A549 (cell line): ENCODE measurements around the gene CRYBA4. TPM values are rescaled to one million over a fixed set of nuclear protein-coding genes. Genes with fewer than 3 reads are reported as not detected.

Source experiments
- ATAC-seq, 2 experiments: fragments of 200-7000 bp in 1 of 2; fragments of >200 bp in 1 of 2; cut with Nextera tagmentation in 1 of 2; cut with Tn5 transposase in 1 of 2; 3 replicates each; pipeline versions ENCODE4 v1.8.0 to v1.9.1; 2018 to 2020; ENCODE audit warnings: mild to moderate bottlenecking in 1 of 2, moderate library complexity in 1 of 2
- CTCF ChIA-PET: fragments of 300-600 bp; sonication (Branson Sonifier 250); formaldehyde crosslinking; extraction: SDS; loops from one replicate; lab custom pipeline; 2021; ENCODE audit warnings: antibody characterized with exemption, inconsistent platforms; lab: Yijun Ruan, JAX
- POLR2A ChIA-PET: fragments of 350-600 bp; formaldehyde crosslinking; extraction: SDS; loops from one replicate; lab custom pipeline; 2021; ENCODE audit warnings: antibody characterized with exemption, inconsistent platforms; lab: Yijun Ruan, JAX
- DNase-seq, 2 experiments: peaks; one replicate each; pipeline versions ENCODE4 v3.0.0 to v3.0.0-alpha.2; 2011 to 2016; ENCODE audit warnings: low read depth in 1 of 2, low spot score in 1 of 2
- FAIRE-seq: peaks from 2 replicates; lab custom pipeline; 2011; peaks lifted over from hg19 to GRCh38; lab: Jason Lieb, UNC
- H3K27ac ChIP-seq, 2 experiments: fragments of >200 bp; sonication (Bioruptor Twin); formaldehyde crosslinking; 3 replicates each; pipeline ENCODE4 v1.5.1; 2016 to 2017
- H3K4me1 ChIP-seq: fragments of >200 bp; sonication (Bioruptor Twin); formaldehyde crosslinking; 3 replicates; pipeline ENCODE4 v1.6.1; 2016
- H3K4me2 ChIP-seq: fragments of >200 bp; sonication (Bioruptor Twin); formaldehyde crosslinking; 3 replicates; pipeline ENCODE4 v1.6.1; 2016
- H3K4me3 ChIP-seq: fragments of >200 bp; sonication (Bioruptor Twin); formaldehyde crosslinking; 3 replicates; pipeline ENCODE4 v1.5.1; 2016
- H3K9me3 ChIP-seq: fragments of >200 bp; sonication (Bioruptor Twin); formaldehyde crosslinking; 3 replicates; pipeline ENCODE4 v1.6.1; 2016
- BHLHE40 ChIP-seq: IDR thresholded peaks from 2 replicates; pipeline ENCODE4 v1.6.1; 2012; ENCODE audit warnings: low read depth, low read length, inconsistent platforms
- CEBPB ChIP-seq, 2 experiments: fragments of >200 bp in 1 of 2; sonication (Bioruptor Twin) in 1 of 2; formaldehyde crosslinking in 1 of 2; IDR thresholded peaks; 2 replicates each; pipeline ENCODE4 v1.6.1; 2012 to 2016
- CTCF ChIP-seq: fragments of >200 bp; sonication (Bioruptor Twin); formaldehyde crosslinking; IDR thresholded peaks from 3 replicates; pipeline ENCODE4 v1.5.1; 2016
- EHMT2 ChIP-seq: fragments of 200-600 bp; sonication (generic); IDR thresholded peaks from 2 replicates; pipeline ENCODE4 v1.6.1; 2016; ENCODE audit warnings: antibody characterized with exemption, low read depth, mild to moderate bottlenecking, moderate library complexity
- EP300 ChIP-seq, 2 experiments: fragments of >200 bp; sonication (Bioruptor Twin); formaldehyde crosslinking; IDR thresholded peaks; 2 replicates in 1 of 2; 3 replicates in 1 of 2; pipeline ENCODE4 v1.6.1; 2016 to 2017
- ESRRA ChIP-seq: fragments of 150-350 bp; IDR thresholded peaks from 2 replicates; pipeline ENCODE4 v1.6.1; 2014; ENCODE audit warnings: mild to moderate bottlenecking, low read length, borderline replicate concordance
- FOSB ChIP-seq: fragments of 250-450 bp; sonication (Bioruptor Pico); IDR thresholded peaks from 2 replicates; pipeline ENCODE4 v1.5.0; 2020; ENCODE audit warnings: mild to moderate bottlenecking, moderate library complexity
- GATA3 ChIP-seq: IDR thresholded peaks from 2 replicates; pipeline ENCODE4 v1.6.1; 2012; ENCODE audit warnings: borderline replicate concordance
- HEYL ChIP-seq: fragments of 250-450 bp; sonication (Bioruptor Pico); IDR thresholded peaks from 2 replicates; pipeline ENCODE4 v1.8.0; 2021; ENCODE audit warnings: mild to moderate bottlenecking, moderate library complexity
- HOXB13 ChIP-seq: fragments of 250-450 bp; sonication (Bioruptor Pico); IDR thresholded peaks from 2 replicates; pipeline ENCODE4 v1.5.0; 2020; ENCODE audit warnings: low read depth, mild to moderate bottlenecking, moderate library complexity
- JUN ChIP-seq, 2 experiments: fragments of >200 bp; sonication (Bioruptor Twin); formaldehyde crosslinking; IDR thresholded peaks; 2 replicates in 1 of 2; 3 replicates in 1 of 2; pipeline ENCODE4 v1.6.1; 2016 to 2017
- JUNB ChIP-seq: fragments of >200 bp; sonication (Bioruptor Twin); formaldehyde crosslinking; IDR thresholded peaks from 2 replicates; pipeline ENCODE4 v1.6.1; 2016
- KDM1A ChIP-seq: fragments of 200-600 bp; sonication (generic); IDR thresholded peaks from 2 replicates; pipeline ENCODE4 v1.6.1; 2016; ENCODE audit warnings: low read depth, mild to moderate bottlenecking
- KDM5A ChIP-seq: fragments of 200-600 bp; sonication (generic); IDR thresholded peaks from 2 replicates; pipeline ENCODE4 v1.6.1; 2016; ENCODE audit warnings: antibody characterized with exemption, mild to moderate bottlenecking
- MAFK ChIP-seq: fragments of 450-650 bp; IDR thresholded peaks from 2 replicates; pipeline ENCODE4 v1.6.1; 2014; ENCODE audit not compliant: partially characterized antibody
- NFE2L2 ChIP-seq: fragments of 150-350 bp; conservative IDR thresholded peaks from 2 replicates; pipeline ENCODE4 v1.6.1; 2014; ENCODE audit warnings: low read length
- RAD21 ChIP-seq, 2 experiments: fragments of >200 bp in 1 of 2; sonication (Bioruptor Twin) in 1 of 2; formaldehyde crosslinking in 1 of 2; IDR thresholded peaks in 1 of 2; conservative IDR thresholded peaks in 1 of 2; 2 replicates in 1 of 2; 3 replicates in 1 of 2; pipeline ENCODE4 v1.6.1; 2012 to 2018; ENCODE audit warnings: inconsistent platforms in 1 of 2
- RARB ChIP-seq: fragments of 250-450 bp; sonication (Bioruptor Pico); IDR thresholded peaks from 2 replicates; pipeline ENCODE4 v1.8.0; 2021; ENCODE audit warnings: mild to moderate bottlenecking, moderate library complexity
- RCOR1 ChIP-seq: fragments of 150-350 bp; IDR thresholded peaks from 2 replicates; pipeline ENCODE4 v1.6.1; 2014; ENCODE audit warnings: antibody characterized with exemption, low read length, low read depth
- RNF2 ChIP-seq: fragments of 200-600 bp; sonication (generic); IDR thresholded peaks from 2 replicates; pipeline ENCODE4 v1.6.1; 2016; ENCODE audit warnings: low read depth, mild to moderate bottlenecking, antibody characterized with exemption, moderate library complexity, borderline replicate concordance
- TP53 ChIP-seq: fragments of 250-450 bp; sonication (Bioruptor Pico); IDR thresholded peaks from 2 replicates; pipeline ENCODE4 v1.5.0; 2021; ENCODE audit warnings: mild to moderate bottlenecking, moderate library complexity
- ZC3H11A ChIP-seq: fragments of 450-650 bp; IDR thresholded peaks from 2 replicates; pipeline ENCODE4 v1.6.1; 2014; ENCODE audit warnings: antibody characterized with exemption, mild to moderate bottlenecking
- ZSCAN20 ChIP-seq: fragments of 250-450 bp; sonication (Bioruptor Pico); IDR thresholded peaks from 2 replicates; pipeline ENCODE4 v1.8.0; 2022; ENCODE audit warnings: mild to moderate bottlenecking, moderate library complexity
- WGBS: methylation state at CpG from one replicate; pipeline ENCODE4 v1.1.6; 2017; ENCODE audit errors: missing lambda C conversion rate; 5-methylcytosine and 5-hydroxymethylcytosine counted together
- polyA plus RNA-seq, 4 experiments: library from polyadenylated mRNA; depleted of rRNA in 3 of 4; stranded (reverse); fragments of >200 nt; fragmentation: RNase III in 1 of 4; extraction: RNeasy Plus Mini Kit Qiagen cat#74134 plus additional on column Dnase treatment in 1 of 4; gene quantifications; 2 replicates in 3 of 4; 3 replicates in 1 of 4; pipeline ENCODE4 v1.2.3, GENCODE V29; 2011 to 2017
- TF ChIP-seq, protein P1 (sequence below): fragments of 150-350 bp; IDR thresholded peaks from 2 replicates; pipeline ENCODE4 v1.6.1; 2014; ENCODE audit warnings: low read depth, mild to moderate bottlenecking, low read length
- TF ChIP-seq, protein P2 (sequence below): IDR thresholded peaks from 2 replicates; pipeline ENCODE4 v1.6.1; 2012
- TF ChIP-seq, protein P3 (sequence below): IDR thresholded peaks from 2 replicates; pipeline ENCODE4 v1.6.1; 2012

The CRYBA4 gene
- polyA plus RNA-seq, 2 of the 4 experiments (the other 2 are of a cell fraction), result not detected

GRCh38 chr22:26648011-26648497 is 26.3 kb downstream of the CRYBA4 start:
- no peaks in the 10 kb centered on the region for H3K9me3 ChIP-seq
- 63% methylated on average over 16 of the region's 17 CpGs for WGBS
- peaks cover 5% of the 10 kb centered on the region; the same call in 1 of the 3 replicates for H3K4me1 ChIP-seq
- no peak overlapping the region for H3K27ac ChIP-seq
- H3K4me3 ChIP-seq, result no peak overlapping the region
- H3K4me2 ChIP-seq, result no peak overlapping the region
- no peak for ATAC-seq
- TF ChIP-seq KDM5A, result no peak
- TF ChIP-seq JUN (IDR thresholded peaks at IDR 0.05), result no peak
- TF ChIP-seq CEBPB (IDR thresholded peaks at IDR 0.05), result no peak
- TF ChIP-seq RAD21 (conservative IDR thresholded peaks at IDR 0.05 in 1 of 2, IDR thresholded peaks at IDR 0.05 in 1 of 2), result no peak
- no peak for TF ChIP-seq CTCF
- no peak for TF ChIP-seq ESRRA
- no peak for TF ChIP-seq NFE2L2
- TF ChIP-seq MAFK, result no peak
- no peak for TF ChIP-seq RARB (CRISPR knock-in tag)
- TF ChIP-seq TP53 (CRISPR knock-in tag), result no peak
- no peak for TF ChIP-seq BHLHE40
- no peak for TF ChIP-seq FOSB (CRISPR knock-in tag)
- ChIA-PET CTCF (no interaction called here), POLR2A (no interaction called here)
- DNase-seq, result no peak
- no peak for FAIRE-seq

GRCh38 chr22:26648528-26649388 is 27.0 kb downstream of the CRYBA4 start:
- no peak for FAIRE-seq
- ChIA-PET CTCF (interaction anchor here (3.2 kb wide), 1 partner anchor 145 kb away, joined by 8 read pairs; no protein-coding TSS in a partner anchor), POLR2A (no interaction called here)
- peaks cover 5% of the 10 kb centered on the region; the same call in 1 of the 3 replicates for H3K4me1 ChIP-seq
- no peaks in the 10 kb centered on the region for H3K9me3 ChIP-seq
- TF ChIP-seq JUNB (no peak), ESRRA (no peak), MAFK (no peak), HOXB13 (CRISPR knock-in tag) (no peak), CEBPB (IDR thresholded peaks at IDR 0.05) (no peak), EP300 (IDR thresholded peaks at IDR 0.05) (no peak), RNF2 (no peak), RAD21 (conservative IDR thresholded peaks at IDR 0.05 in 1 of 2, IDR thresholded peaks at IDR 0.05 in 1 of 2) (no peak), BHLHE40 (no peak), KDM1A (no peak), GATA3 (no peak), RCOR1 (no peak), ZC3H11A (no peak), HEYL (CRISPR knock-in tag) (no peak), TP53 (CRISPR knock-in tag) (no peak), ZSCAN20 (CRISPR knock-in tag) (no peak), EHMT2 (no peak)
- TF ChIP-seq, protein P1, sequence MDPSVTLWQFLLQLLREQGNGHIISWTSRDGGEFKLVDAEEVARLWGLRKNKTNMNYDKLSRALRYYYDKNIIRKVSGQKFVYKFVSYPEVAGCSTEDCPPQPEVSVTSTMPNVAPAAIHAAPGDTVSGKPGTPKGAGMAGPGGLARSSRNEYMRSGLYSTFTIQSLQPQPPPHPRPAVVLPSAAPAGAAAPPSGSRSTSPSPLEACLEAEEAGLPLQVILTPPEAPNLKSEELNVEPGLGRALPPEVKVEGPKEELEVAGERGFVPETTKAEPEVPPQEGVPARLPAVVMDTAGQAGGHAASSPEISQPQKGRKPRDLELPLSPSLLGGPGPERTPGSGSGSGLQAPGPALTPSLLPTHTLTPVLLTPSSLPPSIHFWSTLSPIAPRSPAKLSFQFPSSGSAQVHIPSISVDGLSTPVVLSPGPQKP, result no peak
- TF ChIP-seq, protein P2, sequence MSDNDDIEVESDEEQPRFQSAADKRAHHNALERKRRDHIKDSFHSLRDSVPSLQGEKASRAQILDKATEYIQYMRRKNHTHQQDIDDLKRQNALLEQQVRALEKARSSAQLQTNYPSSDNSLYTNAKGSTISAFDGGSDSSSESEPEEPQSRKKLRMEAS, result no peak
- TF ChIP-seq, protein P3, sequence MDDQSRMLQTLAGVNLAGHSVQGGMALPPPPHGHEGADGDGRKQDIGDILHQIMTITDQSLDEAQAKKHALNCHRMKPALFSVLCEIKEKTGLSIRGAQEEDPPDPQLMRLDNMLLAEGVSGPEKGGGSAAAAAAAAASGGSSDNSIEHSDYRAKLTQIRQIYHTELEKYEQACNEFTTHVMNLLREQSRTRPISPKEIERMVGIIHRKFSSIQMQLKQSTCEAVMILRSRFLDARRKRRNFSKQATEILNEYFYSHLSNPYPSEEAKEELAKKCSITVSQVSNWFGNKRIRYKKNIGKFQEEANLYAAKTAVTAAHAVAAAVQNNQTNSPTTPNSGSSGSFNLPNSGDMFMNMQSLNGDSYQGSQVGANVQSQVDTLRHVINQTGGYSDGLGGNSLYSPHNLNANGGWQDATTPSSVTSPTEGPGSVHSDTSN, result no peak
- H3K27ac ChIP-seq, result no peak overlapping the region
- WGBS, result 83% methylated on average over 6 of the region's 6 CpGs
- no peak for ATAC-seq
- H3K4me2 ChIP-seq, result no peak overlapping the region
- DNase-seq, result no peak
- no peak overlapping the region for H3K4me3 ChIP-seq
